Measurements from ENCODE around the gene DTX4. TPM values are rescaled to one million over a fixed set of nuclear protein-coding genes. Genes with fewer than 3 reads are reported as not detected.

The DTX4 gene
- total RNA-seq, 2 donors from 2014 or later = 4.7 to 8.8 TPM

DNA sequence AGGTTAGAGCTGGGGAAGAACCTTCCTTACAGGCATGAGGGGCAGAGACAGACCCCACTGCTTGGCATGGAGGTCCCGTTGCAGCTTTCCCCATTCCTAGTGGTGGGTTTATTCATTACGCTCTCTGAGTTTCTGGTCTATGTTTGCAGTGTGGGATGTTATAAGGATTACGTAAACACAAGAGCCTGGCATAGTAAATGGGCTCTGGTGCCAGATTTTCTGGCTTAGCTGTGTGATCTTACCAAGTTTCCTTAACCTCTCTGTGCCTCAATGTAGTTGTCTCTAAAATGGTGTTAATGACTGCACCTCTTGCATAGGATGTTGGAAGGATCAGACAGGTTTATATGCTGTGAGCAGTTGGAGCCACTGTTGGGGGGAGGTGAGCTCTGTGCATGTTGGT, 15.1 kb downstream of the DTX4 start:
- H3K4me1 ChIP-seq (ENCODE audit: control insufficient read depth in 1 of 2, low read depth in 2 of 2) = no peaks in the 10 kb centered on the region
- no peak overlapping the region for H3K4me3 ChIP-seq
- no peak for DNase-seq (ENCODE audit: low spot score)
- H3K9me3 ChIP-seq = no peaks in the 10 kb centered on the region
- ATAC-seq (ENCODE audit: insufficient number of reproducible peaks, low FRiP score, low read depth) = no peak
- TF ChIP-seq CTCF (IDR thresholded peaks at IDR 0.05) = no peak
- no peak overlapping the region for H3K27ac ChIP-seq
- no peaks in the 10 kb centered on the region for H3K27me3 ChIP-seq (replicated peaks; ENCODE audit: insufficient read depth)
- H3K36me3 ChIP-seq = peaks cover 3% of the 10 kb centered on the region

DNA sequence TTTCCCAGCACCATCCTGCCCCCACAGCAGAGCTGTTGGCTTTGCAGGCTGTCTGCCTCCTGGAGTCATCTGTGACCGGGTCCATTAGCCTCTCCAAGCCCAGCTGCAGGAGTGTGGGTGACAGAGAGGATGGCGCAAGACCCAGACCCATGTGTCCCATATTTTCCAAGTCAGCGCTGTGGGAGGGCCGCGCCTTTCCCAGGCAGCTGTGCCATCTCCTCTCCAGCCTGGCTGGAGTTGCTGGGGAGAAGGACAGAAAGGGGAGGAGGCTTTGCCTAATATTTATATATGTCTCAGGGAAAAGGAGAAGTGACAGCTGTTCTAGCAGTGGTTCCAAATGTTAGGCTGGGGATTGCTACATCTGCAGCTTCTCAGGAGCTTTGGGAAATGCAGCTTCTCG, 15.7 kb downstream of the DTX4 start:
- ATAC-seq (ENCODE audit: insufficient number of reproducible peaks, low FRiP score, low read depth) = no peak
- no peaks in the 10 kb centered on the region for H3K27me3 ChIP-seq (replicated peaks; ENCODE audit: insufficient read depth)
- TF ChIP-seq CTCF (IDR thresholded peaks at IDR 0.05) = no peak
- H3K4me1 ChIP-seq (ENCODE audit: control insufficient read depth in 1 of 2, low read depth in 2 of 2) = no peaks in the 10 kb centered on the region
- no peak overlapping the region for H3K27ac ChIP-seq
- no peak for DNase-seq (ENCODE audit: low spot score)
- H3K4me3 ChIP-seq = no peak overlapping the region
- H3K9me3 ChIP-seq = no peaks in the 10 kb centered on the region
- H3K36me3 ChIP-seq = peaks cover 3% of the 10 kb centered on the region

DNA sequence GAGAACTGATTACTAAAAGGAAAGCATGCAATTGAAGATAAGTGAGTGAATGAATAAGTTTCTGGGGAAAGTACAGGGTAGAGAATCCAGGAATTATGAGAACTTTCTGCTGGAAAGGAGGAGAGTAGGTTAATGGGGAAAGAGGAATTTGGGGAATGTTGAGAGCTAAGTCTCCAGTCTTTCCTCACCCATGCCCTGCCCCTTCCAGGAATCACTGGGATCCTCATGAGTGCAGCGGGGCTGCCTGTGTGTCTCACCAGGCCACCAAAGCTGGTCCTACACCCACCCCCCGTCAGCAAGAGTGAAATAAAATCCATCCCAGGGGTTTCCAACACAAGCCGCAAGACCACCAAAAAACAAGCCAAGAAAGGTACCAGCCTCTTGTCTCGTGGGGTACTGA, 17.0 kb downstream of the DTX4 start:
- Histone ChIP-seq H3K27me3 (replicated peaks; ENCODE audit: insufficient read depth) (no peaks in the 10 kb centered on the region), H3K27ac (no peak overlapping the region), H3K9me3 (no peaks in the 10 kb centered on the region), H3K4me3 (no peak overlapping the region), H3K36me3 (peaks cover 3% of the 10 kb centered on the region), H3K4me1 (ENCODE audit: control insufficient read depth in 1 of 2, low read depth in 2 of 2) (no peaks in the 10 kb centered on the region)
- no peak for ATAC-seq (ENCODE audit: insufficient number of reproducible peaks, low FRiP score, low read depth)
- DNase-seq (ENCODE audit: low spot score) = no peak
- no peak for TF ChIP-seq CTCF (IDR thresholded peaks at IDR 0.05)

DNA sequence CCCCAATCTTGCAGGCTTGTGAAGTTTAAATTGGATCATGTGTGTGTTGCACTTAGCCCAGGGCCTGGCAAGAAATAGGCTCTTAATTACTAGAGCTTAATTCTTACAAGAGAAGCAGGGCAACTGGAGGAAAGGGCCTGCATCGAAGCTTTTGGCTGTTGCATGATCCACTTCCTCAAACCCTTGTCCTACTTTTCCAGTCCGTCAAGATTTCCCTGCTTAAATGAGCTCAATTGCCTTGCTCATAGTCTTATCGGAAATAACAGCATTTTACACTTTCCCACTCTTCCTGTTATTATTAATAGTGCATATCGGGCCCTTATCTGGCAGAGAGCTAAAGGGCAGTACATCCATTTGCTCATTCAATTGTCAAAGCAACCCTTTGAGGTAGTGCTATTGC, 18.1 kb downstream of the DTX4 start:
- H3K27me3 ChIP-seq (replicated peaks; ENCODE audit: insufficient read depth) = no peaks in the 10 kb centered on the region
- H3K36me3 ChIP-seq = peaks cover 3% of the 10 kb centered on the region
- DNase-seq (ENCODE audit: low spot score) (no peak), ATAC-seq (ENCODE audit: insufficient number of reproducible peaks, low FRiP score, low read depth) (no peak)
- H3K4me1 ChIP-seq (ENCODE audit: control insufficient read depth in 1 of 2, low read depth in 2 of 2) = no peaks in the 10 kb centered on the region
- no peak overlapping the region for H3K4me3 ChIP-seq
- TF ChIP-seq CTCF (IDR thresholded peaks at IDR 0.05) = no peak
- no peak overlapping the region for H3K27ac ChIP-seq
- no peaks in the 10 kb centered on the region for H3K9me3 ChIP-seq

DNA sequence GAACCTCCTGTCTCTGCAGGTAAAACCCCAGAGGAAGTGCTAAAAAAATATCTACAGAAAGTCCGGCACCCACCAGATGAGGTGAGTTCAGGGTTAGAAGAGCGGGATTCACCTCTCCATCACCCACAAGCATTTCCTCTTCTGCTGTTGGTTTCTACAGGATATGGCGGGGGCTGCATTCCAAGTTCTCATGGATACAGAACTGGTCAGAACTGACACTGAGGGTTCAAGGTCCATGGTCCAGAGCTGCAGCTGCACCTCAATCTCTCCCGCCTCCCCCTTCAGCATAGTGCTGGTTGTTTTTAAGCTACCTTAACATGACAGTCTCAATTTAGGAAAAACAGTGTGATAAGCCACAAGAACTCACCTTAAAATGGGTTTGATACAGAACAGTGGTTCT, 19.2 kb downstream of the DTX4 start:
- no peaks in the 10 kb centered on the region for H3K4me1 ChIP-seq (ENCODE audit: control insufficient read depth in 1 of 2, low read depth in 2 of 2)
- H3K4me3 ChIP-seq = no peak overlapping the region
- H3K27me3 ChIP-seq (replicated peaks; ENCODE audit: insufficient read depth) = no peaks in the 10 kb centered on the region
- no peak for TF ChIP-seq CTCF (IDR thresholded peaks at IDR 0.05)
- H3K27ac ChIP-seq = no peak overlapping the region
- peaks cover 3% of the 10 kb centered on the region for H3K36me3 ChIP-seq
- no peaks in the 10 kb centered on the region for H3K9me3 ChIP-seq
- ATAC-seq (ENCODE audit: insufficient number of reproducible peaks, low FRiP score, low read depth) = no peak
- no peak for DNase-seq (ENCODE audit: low spot score)

Measured in thoracic aorta (tissue), 2 donors.